Fibroblast of upper back skin (primary cell): ENCODE data around the gene EXOC6B.
"Not testable (repeated sequence)": the region's sequence is repeated elsewhere in the genome, so short reads cannot be mapped to it uniquely, and the experiment has no call there.

ENCODE experiments used
- DNase-seq: peaks from one replicate; pipeline ENCODE4 v3.0.0-alpha.2; 2013

The EXOC6B gene

GRCh38 chr2:72676341-72677025 is 149.3 kb downstream of the EXOC6B start:
- DNase-seq = peak; percentile 26

GRCh38 chr2:72674982-72675915 is 150.6 kb downstream of the EXOC6B start:
- no peak for DNase-seq

- DNase-seq = no peak
Observed at GRCh38 chr2:72673279-72673678, 152.6 kb downstream of the EXOC6B start.

- peak; percentile 61 for DNase-seq
Observed at GRCh38 chr2:72669121-72669520, 156.7 kb downstream of the EXOC6B start.

- DNase-seq = no peak
Observed at GRCh38 chr2:72668647-72669046, 157.2 kb downstream of the EXOC6B start.

GRCh38 chr2:72665448-72665847 is 160.4 kb downstream of the EXOC6B start:
- DNase-seq = no peak

- DNase-seq = no peak
Observed at GRCh38 chr2:72661985-72662384, 163.8 kb downstream of the EXOC6B start.

GRCh38 chr2:72649810-72650209 is 176.0 kb downstream of the EXOC6B start:
- DNase-seq = no peak

- not testable (repeated sequence) for DNase-seq
Observed at GRCh38 chr2:72641221-72641620, 184.6 kb downstream of the EXOC6B start.

- no peak for DNase-seq
Observed at GRCh38 chr2:72638600-72639211, 187.1 kb downstream of the EXOC6B start.

GRCh38 chr2:72636210-72636609 is 189.6 kb downstream of the EXOC6B start:
- DNase-seq = no peak

- DNase-seq = no peak
Observed at GRCh38 chr2:72630767-72631166, 195.1 kb downstream of the EXOC6B start.

GRCh38 chr2:72629062-72629461 is 196.8 kb downstream of the EXOC6B start:
- no peak for DNase-seq

GRCh38 chr2:72627083-72627482 is 198.8 kb downstream of the EXOC6B start:
- no peak for DNase-seq

- no peak for DNase-seq
Observed at GRCh38 chr2:72625366-72625765, 200.5 kb downstream of the EXOC6B start.

- no peak for DNase-seq
Observed at GRCh38 chr2:72623481-72623880, 202.4 kb downstream of the EXOC6B start.

- no peak for DNase-seq
Observed at GRCh38 chr2:72619626-72620025, 206.2 kb downstream of the EXOC6B start.

GRCh38 chr2:72613931-72614330 is 211.9 kb downstream of the EXOC6B start:
- no peak for DNase-seq

GRCh38 chr2:72612614-72613160 is 213.1 kb downstream of the EXOC6B start:
- DNase-seq = no peak

GRCh38 chr2:72607189-72607588 is 218.6 kb downstream of the EXOC6B start:
- no peak for DNase-seq

GRCh38 chr2:72605836-72606442 is 219.9 kb downstream of the EXOC6B start:
- DNase-seq = peak; percentile 11

GRCh38 chr2:72604468-72604867 is 221.4 kb downstream of the EXOC6B start:
- no peak for DNase-seq

- DNase-seq = peak; percentile 29
Observed at GRCh38 chr2:72603481-72603880, 222.4 kb downstream of the EXOC6B start.
